Ovary (tissue), 3 donors: ENCODE data around the gene EPHB1.

Experiments used
- EP300 ChIP-seq: sonication (generic); formaldehyde crosslinking; IDR thresholded peaks from one replicate; pipeline ENCODE4 v1.6.1; 2017; ENCODE audit warnings: antibody characterized with exemption
- POLR2A ChIP-seq: fragments of 450-650 bp; IDR thresholded peaks from one replicate; pipeline ENCODE4 v1.6.1; 2017; ENCODE audit warnings: antibody characterized with exemption, mild to moderate bottlenecking, moderate library complexity
- TF ChIP-seq, protein P1 (sequence below), 3 donors: fragments of 450-650 bp in 2 of 3; fragments of 200-600 bp in 1 of 3; IDR thresholded peaks; one replicate each; pipeline versions ENCODE4 v1.5.1 to v1.8.0; 2016 to 2022; ENCODE audit warnings: antibody characterized with exemption in 3 of 3, mild to moderate bottlenecking in 1 of 3
- donor health status: DM: no; HTN: no; CAD: no.

DNA sequence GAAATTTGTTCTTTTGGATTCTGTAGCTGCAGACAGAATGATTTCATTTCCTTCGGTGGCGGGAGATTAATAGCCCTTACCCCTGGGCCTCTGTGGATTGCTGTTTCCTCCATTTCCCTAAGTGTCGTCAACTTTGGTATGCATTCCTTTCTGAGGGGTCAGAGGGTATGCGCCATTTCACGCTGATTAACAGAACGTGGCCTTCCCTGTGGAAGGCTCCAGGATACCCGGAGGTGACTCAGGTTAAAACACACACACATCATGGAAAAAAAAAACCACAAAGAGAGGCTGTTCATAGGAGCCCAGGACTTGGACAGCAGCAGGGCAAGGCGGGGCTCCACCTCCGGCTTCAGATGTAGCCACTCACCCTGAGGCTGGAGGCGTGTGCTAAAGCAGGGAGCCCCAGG, 51.9 kb downstream of the EPHB1 start:
- TF ChIP-seq, protein P1, sequence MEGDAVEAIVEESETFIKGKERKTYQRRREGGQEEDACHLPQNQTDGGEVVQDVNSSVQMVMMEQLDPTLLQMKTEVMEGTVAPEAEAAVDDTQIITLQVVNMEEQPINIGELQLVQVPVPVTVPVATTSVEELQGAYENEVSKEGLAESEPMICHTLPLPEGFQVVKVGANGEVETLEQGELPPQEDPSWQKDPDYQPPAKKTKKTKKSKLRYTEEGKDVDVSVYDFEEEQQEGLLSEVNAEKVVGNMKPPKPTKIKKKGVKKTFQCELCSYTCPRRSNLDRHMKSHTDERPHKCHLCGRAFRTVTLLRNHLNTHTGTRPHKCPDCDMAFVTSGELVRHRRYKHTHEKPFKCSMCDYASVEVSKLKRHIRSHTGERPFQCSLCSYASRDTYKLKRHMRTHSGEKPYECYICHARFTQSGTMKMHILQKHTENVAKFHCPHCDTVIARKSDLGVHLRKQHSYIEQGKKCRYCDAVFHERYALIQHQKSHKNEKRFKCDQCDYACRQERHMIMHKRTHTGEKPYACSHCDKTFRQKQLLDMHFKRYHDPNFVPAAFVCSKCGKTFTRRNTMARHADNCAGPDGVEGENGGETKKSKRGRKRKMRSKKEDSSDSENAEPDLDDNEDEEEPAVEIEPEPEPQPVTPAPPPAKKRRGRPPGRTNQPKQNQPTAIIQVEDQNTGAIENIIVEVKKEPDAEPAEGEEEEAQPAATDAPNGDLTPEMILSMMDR (IDR thresholded peaks at IDR 0.05): no peak
- TF ChIP-seq POLR2A: no peak
- TF ChIP-seq EP300: no peak
